GM18499 (cell line): ENCODE data around the gene SLC35E1.

Source experiments
- ATAC-seq: cut with Tn5 transposase; IDR thresholded peaks from one replicate; pipeline ENCODE4 v1.9.1; 2021; ENCODE audit warnings: moderate number of reproducible peaks; ENCODE audit not compliant: insufficient read depth, unreplicated experiment

SLC35E1 gene

GRCh38 chr19:16599655-16600346, 27.6 kb upstream of the SLC35E1 start:
- ATAC-seq: no peak

GRCh38 chr19:16598848-16599247, 26.6 kb upstream of the SLC35E1 start:
- ATAC-seq: no peak

- no peak for ATAC-seq
Measured at GRCh38 chr19:16596399-16596798, 24.2 kb upstream of the SLC35E1 start.

- ATAC-seq: no peak
Measured at GRCh38 chr19:16595097-16595496, 22.9 kb upstream of the SLC35E1 start.

- ATAC-seq: no peak
Measured at GRCh38 chr19:16594681-16595091, 22.5 kb upstream of the SLC35E1 start.

- no peak for ATAC-seq
Measured at GRCh38 chr19:16594131-16594586, 21.9 kb upstream of the SLC35E1 start.

- ATAC-seq: no peak
Measured at GRCh38 chr19:16593181-16593580, 21.0 kb upstream of the SLC35E1 start.

GRCh38 chr19:16591803-16592556, 19.8 kb upstream of the SLC35E1 start:
- no peak for ATAC-seq

GRCh38 chr19:16590876-16591802, 18.9 kb upstream of the SLC35E1 start:
- no peak for ATAC-seq

- ATAC-seq: no peak
Measured at GRCh38 chr19:16589917-16590316, 17.7 kb upstream of the SLC35E1 start.

- no peak for ATAC-seq
Measured at GRCh38 chr19:16588824-16589577, 16.8 kb upstream of the SLC35E1 start.

- ATAC-seq: no peak
Measured at GRCh38 chr19:16587833-16588823, 15.9 kb upstream of the SLC35E1 start.

- no peak for ATAC-seq
Measured at GRCh38 chr19:16586991-16587832, 15.0 kb upstream of the SLC35E1 start.

- ATAC-seq: no peak
Measured at GRCh38 chr19:16586477-16586871, 14.3 kb upstream of the SLC35E1 start.

GRCh38 chr19:16585808-16586476, 13.7 kb upstream of the SLC35E1 start:
- no peak for ATAC-seq

- no peak for ATAC-seq
Measured at GRCh38 chr19:16585094-16585801, 13.0 kb upstream of the SLC35E1 start.
